Measurements from ENCODE around the gene E2F2.

The E2F2 gene

DNA sequence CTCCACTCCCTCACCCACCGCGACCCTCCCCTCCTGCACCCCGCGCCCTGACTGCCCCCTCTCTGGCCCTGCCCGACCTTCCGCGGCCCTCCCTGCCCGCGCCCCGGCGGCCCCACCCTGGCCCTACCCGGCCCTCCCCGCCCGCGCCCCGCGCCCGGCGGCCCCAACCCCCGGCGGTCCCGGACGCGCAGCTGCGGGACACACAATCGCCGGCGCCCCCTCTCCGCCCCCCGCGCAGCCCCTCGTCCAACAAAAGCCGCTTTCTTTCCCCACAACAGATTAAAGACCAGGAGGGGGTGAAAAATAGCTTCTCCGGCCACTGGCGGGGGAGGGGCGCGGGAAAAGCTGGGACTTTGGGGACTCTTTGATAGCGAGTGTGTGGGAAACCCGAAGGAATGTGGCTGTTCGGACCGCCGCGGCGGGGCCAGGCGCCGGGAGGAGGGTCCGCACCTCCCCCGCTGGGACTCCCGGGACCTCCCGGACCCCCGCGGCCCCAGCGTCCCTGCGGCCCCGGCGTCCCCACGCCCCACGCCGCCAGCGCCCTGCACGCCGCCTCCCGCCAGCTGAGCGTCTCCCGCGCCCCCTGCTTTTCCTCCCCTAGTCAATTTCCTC, 37.1 kb upstream of the E2F2 start:
- TF ChIP-seq, protein P1, sequence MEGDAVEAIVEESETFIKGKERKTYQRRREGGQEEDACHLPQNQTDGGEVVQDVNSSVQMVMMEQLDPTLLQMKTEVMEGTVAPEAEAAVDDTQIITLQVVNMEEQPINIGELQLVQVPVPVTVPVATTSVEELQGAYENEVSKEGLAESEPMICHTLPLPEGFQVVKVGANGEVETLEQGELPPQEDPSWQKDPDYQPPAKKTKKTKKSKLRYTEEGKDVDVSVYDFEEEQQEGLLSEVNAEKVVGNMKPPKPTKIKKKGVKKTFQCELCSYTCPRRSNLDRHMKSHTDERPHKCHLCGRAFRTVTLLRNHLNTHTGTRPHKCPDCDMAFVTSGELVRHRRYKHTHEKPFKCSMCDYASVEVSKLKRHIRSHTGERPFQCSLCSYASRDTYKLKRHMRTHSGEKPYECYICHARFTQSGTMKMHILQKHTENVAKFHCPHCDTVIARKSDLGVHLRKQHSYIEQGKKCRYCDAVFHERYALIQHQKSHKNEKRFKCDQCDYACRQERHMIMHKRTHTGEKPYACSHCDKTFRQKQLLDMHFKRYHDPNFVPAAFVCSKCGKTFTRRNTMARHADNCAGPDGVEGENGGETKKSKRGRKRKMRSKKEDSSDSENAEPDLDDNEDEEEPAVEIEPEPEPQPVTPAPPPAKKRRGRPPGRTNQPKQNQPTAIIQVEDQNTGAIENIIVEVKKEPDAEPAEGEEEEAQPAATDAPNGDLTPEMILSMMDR (IDR thresholded peaks at IDR 0.05; ENCODE audit: extremely low read depth, insufficient read depth, missing control alignments): no peak
- no peak for DNase-seq (ENCODE audit: low spot score)
- in situ Hi-C loops (cut with MboI; ENCODE audit: low pct_unique_long_range_greater_than_20kb, low sequenced_read_pairs, unreplicated experiment): no loop called here

DNA sequence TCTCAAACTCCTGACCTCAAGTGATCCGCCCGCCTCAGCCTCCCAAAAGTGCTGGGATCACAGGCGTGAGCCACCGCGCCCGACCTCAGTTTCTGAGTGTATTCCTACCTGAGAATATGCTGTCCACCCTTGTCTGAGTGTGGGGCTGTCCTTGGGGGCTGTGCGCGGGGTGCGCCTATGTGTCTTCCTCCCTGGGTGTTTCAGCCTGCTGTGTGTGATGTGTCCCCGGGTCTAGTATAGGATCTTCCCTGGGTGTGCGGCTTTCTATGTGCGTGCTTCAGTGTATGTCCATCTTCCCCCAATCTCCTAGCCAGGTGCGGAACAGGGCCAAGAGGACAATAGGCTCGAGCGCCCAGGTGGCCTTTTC, 36.6 kb upstream of the E2F2 start:
- TF ChIP-seq, protein P1 (IDR thresholded peaks at IDR 0.05; ENCODE audit: extremely low read depth, insufficient read depth, missing control alignments): no peak
- in situ Hi-C loops (cut with MboI; ENCODE audit: low pct_unique_long_range_greater_than_20kb, low sequenced_read_pairs, unreplicated experiment): no loop called here
- no peak for DNase-seq (ENCODE audit: low spot score)

DNA sequence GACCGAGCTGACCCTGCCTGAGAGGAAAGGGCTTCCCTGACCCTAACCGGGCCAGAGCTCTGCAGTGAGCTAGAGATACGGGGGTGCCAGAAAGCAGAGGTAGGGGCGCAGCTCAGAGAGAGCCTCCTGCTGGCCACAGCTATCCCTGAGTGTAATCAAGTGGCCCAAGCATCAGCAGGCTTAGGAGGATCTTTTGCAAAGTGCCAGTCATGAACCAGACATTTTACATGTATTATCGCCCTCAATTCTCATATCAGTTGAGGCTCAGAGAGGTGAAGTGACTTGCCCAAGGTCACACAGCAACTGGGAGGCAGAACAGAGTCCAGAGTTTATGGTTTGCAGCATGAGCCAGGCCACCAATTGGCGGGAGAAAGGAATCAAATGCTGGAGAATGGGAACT, 35.3 kb upstream of the E2F2 start:
- in situ Hi-C loops (cut with MboI; ENCODE audit: low pct_unique_long_range_greater_than_20kb, low sequenced_read_pairs, unreplicated experiment): no loop called here
- no peak for DNase-seq (ENCODE audit: low spot score)
- TF ChIP-seq, protein P1 (IDR thresholded peaks at IDR 0.05; ENCODE audit: extremely low read depth, insufficient read depth, missing control alignments): peak; percentile 28

DNA sequence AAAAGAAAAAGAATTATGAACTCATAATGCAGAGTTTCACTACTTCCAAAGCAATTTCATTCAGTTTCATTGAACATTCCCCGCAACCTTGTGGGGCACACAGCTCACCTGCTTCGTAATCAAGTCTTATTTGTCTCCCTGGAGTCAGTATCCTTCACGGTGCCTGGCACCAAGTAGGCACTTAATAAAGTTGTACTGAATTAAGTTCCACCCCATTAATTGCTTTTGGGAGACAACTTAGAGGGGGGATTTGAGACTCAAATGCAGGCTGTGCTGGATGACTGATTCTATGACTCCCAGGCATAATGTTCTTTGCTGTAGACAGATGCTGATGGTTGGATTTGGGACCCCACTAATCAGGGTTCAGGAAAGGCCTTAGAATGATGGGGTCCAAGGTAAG, 34.7 kb upstream of the E2F2 start:
- TF ChIP-seq, protein P1 (IDR thresholded peaks at IDR 0.05; ENCODE audit: extremely low read depth, insufficient read depth, missing control alignments): no peak
- DNase-seq (ENCODE audit: low spot score): no peak
- in situ Hi-C loops (cut with MboI; ENCODE audit: low pct_unique_long_range_greater_than_20kb, low sequenced_read_pairs, unreplicated experiment): no loop called here

DNA sequence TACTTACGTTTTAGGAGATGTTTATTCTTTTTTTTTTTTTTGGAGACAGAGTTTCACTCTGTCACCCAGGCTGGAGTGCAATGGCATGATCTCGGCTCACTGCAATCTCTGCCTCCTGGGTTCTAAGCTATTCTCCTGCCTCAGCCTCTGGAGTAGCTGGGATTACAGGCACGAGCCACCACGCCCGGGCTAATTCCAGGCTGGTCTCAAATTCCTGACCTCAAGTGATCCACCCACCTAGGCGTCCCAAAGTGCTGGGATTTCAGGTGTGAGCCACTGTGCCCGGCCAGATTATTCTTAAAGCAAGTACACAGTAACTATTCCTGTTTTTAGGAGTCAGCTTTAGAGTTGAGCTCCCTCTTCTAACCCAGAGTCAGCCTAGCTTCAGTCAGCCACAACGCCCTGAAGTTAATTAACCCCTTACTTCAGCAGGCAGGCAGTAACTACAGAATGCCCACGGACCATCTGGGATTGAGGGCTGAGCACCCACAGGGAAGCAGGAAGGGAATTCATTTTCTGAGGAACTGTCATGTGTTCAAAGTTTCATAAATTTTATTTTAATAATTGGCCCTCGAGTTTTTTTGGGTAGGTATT, 33.6 kb upstream of the E2F2 start:
- in situ Hi-C loops (cut with MboI; ENCODE audit: low pct_unique_long_range_greater_than_20kb, low sequenced_read_pairs, unreplicated experiment): no loop called here
- DNase-seq (ENCODE audit: low spot score): no peak
- TF ChIP-seq, protein P1 (IDR thresholded peaks at IDR 0.05; ENCODE audit: extremely low read depth, insufficient read depth, missing control alignments): no peak

DNA sequence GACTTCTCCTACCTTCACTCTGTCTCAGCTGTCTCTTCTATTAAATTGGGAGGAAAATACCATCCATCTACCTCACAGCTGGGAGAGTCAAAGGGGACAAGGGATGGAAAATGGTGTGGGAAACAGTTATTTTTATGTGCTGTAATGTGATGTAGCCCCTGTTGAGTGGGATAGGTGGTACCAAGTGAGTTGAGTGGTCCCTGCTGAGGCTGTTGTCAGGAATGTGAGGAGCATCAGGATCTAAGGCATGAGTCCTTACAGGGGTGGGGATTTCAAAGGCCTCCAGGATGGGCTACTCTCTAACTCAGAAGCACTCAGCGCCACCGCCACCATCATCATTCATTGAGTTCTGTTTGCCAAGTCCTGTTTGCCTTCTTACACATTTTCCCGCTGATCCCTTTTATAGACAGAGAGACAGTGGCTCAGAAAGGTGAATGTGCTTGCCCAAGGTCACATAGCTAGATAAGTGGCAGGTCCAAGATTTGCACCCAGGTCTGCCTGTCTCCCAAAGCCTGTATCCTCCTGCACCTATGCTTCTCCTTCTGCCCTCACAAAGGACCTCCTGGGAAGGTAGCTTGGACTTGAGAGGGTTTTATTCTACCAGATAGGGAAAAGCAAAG, 32.8 kb upstream of the E2F2 start:
- TF ChIP-seq, protein P1 (IDR thresholded peaks at IDR 0.05; ENCODE audit: extremely low read depth, insufficient read depth, missing control alignments): no peak
- DNase-seq (ENCODE audit: low spot score): no peak
- in situ Hi-C loops (cut with MboI; ENCODE audit: low pct_unique_long_range_greater_than_20kb, low sequenced_read_pairs, unreplicated experiment): no loop called here

All from GM13977 (cell line).